Fibroblast of lung (primary cell): Measurements from ENCODE around the gene OTUB2. TPM values are rescaled to one million over a fixed set of nuclear protein-coding genes. Genes with fewer than 3 reads are reported as not detected.
A peak's percentile ranks its signal among the peaks of the same experiment; 100 is the strongest.

Source experiments
- DNase-seq, 2 donors: peaks; one replicate each; pipeline versions ENCODE4 v3.0.0 to v3.0.0-alpha.2; 2010; ENCODE audit warnings: low read depth in 2 of 2
- H2AFZ ChIP-seq: 2 replicates; pipeline ENCODE4 v1.5.1; 2012; ENCODE audit warnings: low read length, control low read depth, inconsistent platforms
- H3K27ac ChIP-seq: 2 replicates; pipeline ENCODE4 v1.5.1; 2011; ENCODE audit warnings: low read length, control low read depth; ENCODE audit not compliant: insufficient read depth
- H3K27me3 ChIP-seq: 2 replicates; pipeline ENCODE4 v1.5.1; 2011; ENCODE audit warnings: mild to moderate bottlenecking, low read length; ENCODE audit not compliant: control insufficient read depth, insufficient read depth
- H3K36me3 ChIP-seq: 2 replicates; pipeline ENCODE4 v1.5.1; 2011; ENCODE audit warnings: low read length; ENCODE audit not compliant: control insufficient read depth, insufficient read depth
- H3K4me1 ChIP-seq: 2 replicates; pipeline ENCODE4 v1.5.1; 2011; ENCODE audit warnings: low read length; ENCODE audit not compliant: control insufficient read depth, insufficient read depth; ENCODE audit errors: extremely low read depth
- H3K4me2 ChIP-seq: 2 replicates; pipeline ENCODE4 v1.5.1; 2011; ENCODE audit warnings: low read length, control low read depth; ENCODE audit not compliant: insufficient read depth; ENCODE audit errors: extremely low read depth
- H3K4me3 ChIP-seq, 4 experiments: fragments of 200-600 bp in 1 of 4; sonication (generic) in 1 of 4; replicated peaks in 1 of 4; 2 replicates each; pipeline ENCODE4 v1.5.1; 2011 to 2016; ENCODE audit warnings: low read length in 4 of 4, low read depth in 3 of 4, mild to moderate bottlenecking in 3 of 4, control low read depth in 2 of 4, inconsistent platforms in 1 of 4, mixed read lengths in 1 of 4; ENCODE audit not compliant: insufficient read depth in 1 of 4; ENCODE audit errors: control extremely low read depth in 1 of 4
- H3K79me2 ChIP-seq: 2 replicates; pipeline ENCODE4 v1.5.1; 2012; ENCODE audit warnings: mild to moderate bottlenecking, low read length, inconsistent platforms; ENCODE audit not compliant: control insufficient read depth, insufficient read depth
- H3K9ac ChIP-seq: 2 replicates; pipeline ENCODE4 v1.5.1; 2011; ENCODE audit warnings: mild to moderate bottlenecking, low read length, control low read depth; ENCODE audit not compliant: insufficient read depth
- H3K9me3 ChIP-seq: 2 replicates; pipeline ENCODE4 v1.5.1; 2012; ENCODE audit warnings: low read depth, low read length; ENCODE audit not compliant: control insufficient read depth, insufficient read depth
- H4K20me1 ChIP-seq: 2 replicates; pipeline ENCODE4 v1.5.1; 2011; ENCODE audit warnings: low read length; ENCODE audit not compliant: control insufficient read depth, insufficient read depth; ENCODE audit errors: extremely low read depth
- CTCF ChIP-seq, 2 donors: IDR thresholded peaks in 1 of 2; conservative IDR thresholded peaks in 1 of 2; 1 replicate in 1 of 2; 2 replicates in 1 of 2; pipeline ENCODE4 v1.5.1; 2011 to 2012; ENCODE audit warnings: low read length in 2 of 2, control low read depth in 1 of 2, inconsistent platforms in 1 of 2, low read depth in 1 of 2, mild to moderate bottlenecking in 1 of 2
- EZH2 ChIP-seq: IDR thresholded peaks from 2 replicates; pipeline ENCODE4 v1.5.1; 2012; ENCODE audit warnings: low read length, control low read depth, mild to moderate bottlenecking; ENCODE audit errors: missing control alignments
- polyA plus RNA-seq, 2 donors: library from polyadenylated mRNA; depleted of rRNA in 1 of 2; stranded (reverse) in 1 of 2; unstranded in 1 of 2; fragments of >200 nt; gene quantifications; 2 replicates each; pipeline ENCODE4 v1.2.1, GENCODE V29; 2011 to 2012; ENCODE audit warnings: missing spikeins in 1 of 2
- total RNA-seq: library from RNA; depleted of rRNA; stranded (reverse); fragments of >200 nt; gene quantifications from 2 replicates; pipeline ENCODE4 v1.2.1, GENCODE V29; 2014

The OTUB2 gene
- total and polyA plus RNA-seq, 2 donors (not counting 1 experiment from before 2014, with no cell fraction given): 1.3 to 2.3 TPM

- H3K27me3 ChIP-seq: peaks cover 3% of the 10 kb centered on the region
- H3K4me1 ChIP-seq: no peaks in the 10 kb centered on the region
- H3K79me2 ChIP-seq: no peaks in the 10 kb centered on the region
- H3K4me2 ChIP-seq: no peak overlapping the region
- no peaks in the 10 kb centered on the region for H3K36me3 ChIP-seq
- no peak overlapping the region for H2AFZ ChIP-seq
- H3K4me3 ChIP-seq: no peak overlapping the region
- DNase-seq: no peak
- H3K9ac ChIP-seq: no peak overlapping the region
- H3K27ac ChIP-seq: no peak overlapping the region
- TF ChIP-seq CTCF (conservative IDR thresholded peaks at IDR 0.05 in 1 of 2, IDR thresholded peaks at IDR 0.05 in 1 of 2; ENCODE audit: low read depth in 1 of 2, low read length in 2 of 2) (no peak), EZH2 (no peak)
- H3K9me3 ChIP-seq: no peaks in the 10 kb centered on the region
- H4K20me1 ChIP-seq: no peaks in the 10 kb centered on the region
These were observed 1.6 kb upstream of the OTUB2 start for GRCh38 chr14:94024549-94024948.

DNA sequence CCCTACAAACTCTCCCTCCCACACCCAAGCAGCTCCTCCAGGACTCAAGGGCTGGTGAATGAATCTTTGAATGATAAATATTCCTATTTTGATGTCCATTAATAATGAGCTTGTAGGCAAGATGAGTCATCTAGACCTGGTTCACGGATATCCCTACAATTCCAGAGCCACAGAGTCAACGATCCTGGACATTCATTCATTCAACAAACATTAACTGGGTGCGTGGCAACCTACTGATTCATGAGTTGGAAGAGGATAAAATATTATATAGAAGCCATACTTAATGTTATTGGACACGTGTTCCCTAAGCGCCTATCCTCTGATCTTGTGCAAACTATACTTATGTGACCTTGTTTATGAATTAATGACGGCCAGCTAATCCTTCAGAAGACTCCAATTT lies 420 bp upstream of the OTUB2 start:
- Histone ChIP-seq H3K4me2 (peak overlapping the region; percentile 35), H3K27me3 (peaks cover 3% of the 10 kb centered on the region), H3K27ac (no peak overlapping the region), H2AFZ (peak overlapping the region; percentile 68), H3K4me1 (no peaks in the 10 kb centered on the region), H3K9me3 (no peaks in the 10 kb centered on the region), H3K36me3 (no peaks in the 10 kb centered on the region), H3K9ac (no peak overlapping the region), H4K20me1 (no peaks in the 10 kb centered on the region), H3K4me3 (peak overlapping the region in 2 of 4 experiments; percentile 56 to 66), H3K79me2 (no peaks in the 10 kb centered on the region)
- DNase-seq: peak in 1 of 2 donors; percentile 56
- TF ChIP-seq CTCF (conservative IDR thresholded peaks at IDR 0.05 in 1 of 2, IDR thresholded peaks at IDR 0.05 in 1 of 2; ENCODE audit: low read depth in 1 of 2, low read length in 2 of 2) (no peak), EZH2 (no peak)

DNA sequence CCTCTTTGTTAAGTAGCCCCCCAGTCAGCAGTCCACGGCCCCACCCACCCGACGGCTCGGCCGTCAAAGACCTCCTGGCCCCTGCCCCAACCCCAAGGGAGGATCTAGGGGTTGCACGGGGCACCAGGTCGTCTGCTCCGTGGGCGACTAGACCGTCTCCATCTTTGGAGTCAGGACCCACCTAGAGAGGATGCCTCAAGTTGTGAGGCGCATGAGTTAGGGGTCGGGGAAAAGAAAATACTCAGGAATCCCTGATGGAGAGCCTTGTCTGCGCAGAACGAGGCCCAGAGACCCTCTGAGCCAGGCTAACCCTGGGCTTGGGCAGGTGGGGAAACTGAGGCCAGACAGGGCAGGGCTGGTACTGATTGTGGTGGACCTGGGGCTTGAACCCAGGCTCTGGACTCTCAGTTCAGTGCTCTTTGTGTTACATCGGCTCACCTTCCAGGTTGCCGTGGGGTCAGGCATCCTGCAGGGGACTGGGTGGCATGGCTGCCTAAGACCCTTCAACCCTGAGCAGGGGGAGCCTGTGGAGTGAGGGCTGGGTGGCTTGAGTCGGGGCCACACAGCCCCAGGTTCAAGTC lies 839 bp downstream of the OTUB2 start:
- peak overlapping the region; percentile 23 for H2AFZ ChIP-seq
- TF ChIP-seq EZH2 (no peak), CTCF (conservative IDR thresholded peaks at IDR 0.05 in 1 of 2, IDR thresholded peaks at IDR 0.05 in 1 of 2; ENCODE audit: low read depth in 1 of 2, low read length in 2 of 2) (no peak)
- H3K4me3 ChIP-seq: peak overlapping the region; percentile 24 to 66 (median 46)
- no peaks in the 10 kb centered on the region for H3K4me1 ChIP-seq
- no peaks in the 10 kb centered on the region for H4K20me1 ChIP-seq
- no peaks in the 10 kb centered on the region for H3K79me2 ChIP-seq
- H3K36me3 ChIP-seq: no peaks in the 10 kb centered on the region
- no peak overlapping the region for H3K9ac ChIP-seq
- H3K27ac ChIP-seq: no peak overlapping the region
- no peaks in the 10 kb centered on the region for H3K9me3 ChIP-seq
- no peak for DNase-seq
- peak overlapping the region; percentile 25 for H3K4me2 ChIP-seq
- H3K27me3 ChIP-seq: peaks cover 3% of the 10 kb centered on the region
